ENCODE data around the gene PPP1R1B. TPM values are rescaled to one million over a fixed set of nuclear protein-coding genes. Genes with fewer than 3 reads are reported as not detected.

Gene PPP1R1B
- total RNA-seq, 1 experiment from 2014 or later = not detected

DNA sequence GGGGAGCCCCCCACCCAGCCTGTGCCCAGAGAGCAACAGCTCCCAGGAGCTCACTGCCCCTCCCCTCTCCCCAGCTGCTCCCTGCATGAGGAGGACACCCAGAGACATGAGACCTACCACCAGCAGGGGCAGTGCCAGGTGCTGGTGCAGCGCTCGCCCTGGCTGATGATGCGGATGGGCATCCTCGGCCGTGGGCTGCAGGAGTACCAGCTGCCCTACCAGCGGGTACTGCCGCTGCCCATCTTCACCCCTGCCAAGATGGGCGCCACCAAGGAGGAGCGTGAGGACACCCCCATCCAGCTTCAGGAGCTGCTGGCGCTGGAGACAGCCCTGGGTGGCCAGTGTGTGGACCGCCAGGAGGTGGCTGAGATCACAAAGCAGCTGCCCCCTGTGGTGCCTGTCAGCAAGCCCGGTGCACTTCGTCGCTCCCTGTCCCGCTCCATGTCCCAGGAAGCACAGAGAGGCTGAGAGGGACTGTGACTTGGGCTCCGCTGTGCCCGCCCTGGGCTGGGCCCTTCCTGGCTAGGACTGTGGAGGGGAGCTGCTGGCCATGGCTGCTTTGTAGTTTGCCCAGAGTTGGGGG is 39.0 kb downstream of the PPP1R1B start:
- BruUV-seq (replicated peaks) = no TSS peak
- Histone ChIP-seq H3K4me1 (peaks cover 7% of the 10 kb centered on the region; the same call in 1 of the 2 replicates), H3K9me3 (no peaks in the 10 kb centered on the region), H3K27me3 (replicated peaks; ENCODE audit: control insufficient read depth, insufficient read depth, low read length) (no peaks in the 10 kb centered on the region), H3K36me3 (ENCODE audit: control insufficient read depth, insufficient read depth, low read length) (no peaks in the 10 kb centered on the region; the same call in 1 of the 2 replicates), H3K4me3 (ENCODE audit: low read depth, low read length) (no peak overlapping the region)
- no peak for DNase-seq
- TF ChIP-seq, protein P1, sequence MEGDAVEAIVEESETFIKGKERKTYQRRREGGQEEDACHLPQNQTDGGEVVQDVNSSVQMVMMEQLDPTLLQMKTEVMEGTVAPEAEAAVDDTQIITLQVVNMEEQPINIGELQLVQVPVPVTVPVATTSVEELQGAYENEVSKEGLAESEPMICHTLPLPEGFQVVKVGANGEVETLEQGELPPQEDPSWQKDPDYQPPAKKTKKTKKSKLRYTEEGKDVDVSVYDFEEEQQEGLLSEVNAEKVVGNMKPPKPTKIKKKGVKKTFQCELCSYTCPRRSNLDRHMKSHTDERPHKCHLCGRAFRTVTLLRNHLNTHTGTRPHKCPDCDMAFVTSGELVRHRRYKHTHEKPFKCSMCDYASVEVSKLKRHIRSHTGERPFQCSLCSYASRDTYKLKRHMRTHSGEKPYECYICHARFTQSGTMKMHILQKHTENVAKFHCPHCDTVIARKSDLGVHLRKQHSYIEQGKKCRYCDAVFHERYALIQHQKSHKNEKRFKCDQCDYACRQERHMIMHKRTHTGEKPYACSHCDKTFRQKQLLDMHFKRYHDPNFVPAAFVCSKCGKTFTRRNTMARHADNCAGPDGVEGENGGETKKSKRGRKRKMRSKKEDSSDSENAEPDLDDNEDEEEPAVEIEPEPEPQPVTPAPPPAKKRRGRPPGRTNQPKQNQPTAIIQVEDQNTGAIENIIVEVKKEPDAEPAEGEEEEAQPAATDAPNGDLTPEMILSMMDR (IDR thresholded peaks at IDR 0.05; ENCODE audit: insufficient read depth in 1 of 2, low read depth in 1 of 2, low read length in 1 of 2, severe bottlenecking in 1 of 2, unreplicated experiment in 1 of 2) = peak in 1 of 2 experiments; percentile 6
- ChIA-PET POLR2A (no interaction called here), CTCF (interaction anchor here (0.9 to 2.5 kb wide), 3 partner anchors 12 to 115 kb away, joined by 4 to 12 read pairs (median 7); no protein-coding TSS in a partner anchor)
- Mint-ChIP-seq H3K36me3 (ENCODE audit: insufficient read depth, unreplicated experiment) (peaks cover 10% of the 10 kb centered on the region), H3K27me3 (ENCODE audit: insufficient read depth, unreplicated experiment) (peaks cover 4% of the 10 kb centered on the region), H3K27ac (ENCODE audit: unreplicated experiment) (no peak overlapping the region), H3K4me3 (ENCODE audit: unreplicated experiment) (peak overlapping the region; percentile 28), H3K9me3 (ENCODE audit: unreplicated experiment) (no peaks in the 10 kb centered on the region), H3K4me1 (ENCODE audit: low read depth, unreplicated experiment) (peaks cover 6% of the 10 kb centered on the region)
- intact Hi-C loops (cut with micrococcal nuclease; ENCODE audit: unreplicated experiment) = no loop called here

DNA sequence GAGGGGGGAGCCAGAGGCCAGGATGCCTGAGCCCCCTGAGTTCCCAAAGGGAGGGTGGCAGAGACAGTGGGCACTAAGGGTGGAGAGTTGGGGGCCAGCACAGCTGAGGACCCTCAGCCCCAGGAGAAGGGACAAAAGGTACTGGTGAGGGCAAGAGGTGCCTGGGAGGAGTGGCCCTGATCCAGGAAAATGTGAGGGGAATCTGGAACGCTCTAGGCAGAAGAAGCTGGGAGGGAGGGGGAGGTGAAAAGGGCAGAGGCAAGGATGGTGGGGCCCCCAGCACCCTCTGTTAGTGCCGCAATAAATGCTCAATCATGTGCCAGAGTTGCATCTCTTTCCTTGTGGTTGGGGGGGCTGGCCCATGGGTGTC is 39.5 kb downstream of the PPP1R1B start:
- Histone ChIP-seq H3K4me3 (ENCODE audit: low read depth, low read length) (no peak overlapping the region), H3K4me1 (peaks cover 7% of the 10 kb centered on the region; the same call in 1 of the 2 replicates), H3K27me3 (replicated peaks; ENCODE audit: control insufficient read depth, insufficient read depth, low read length) (no peaks in the 10 kb centered on the region), H3K9me3 (no peaks in the 10 kb centered on the region), H3K36me3 (ENCODE audit: control insufficient read depth, insufficient read depth, low read length) (no peaks in the 10 kb centered on the region; the same call in 1 of the 2 replicates)
- TF ChIP-seq, protein P1 (IDR thresholded peaks at IDR 0.05; ENCODE audit: insufficient read depth in 1 of 2, low read depth in 1 of 2, low read length in 1 of 2, severe bottlenecking in 1 of 2, unreplicated experiment in 1 of 2) = no peak
- H3K9me3 Mint-ChIP-seq (ENCODE audit: unreplicated experiment) = no peaks in the 10 kb centered on the region
- ChIA-PET POLR2A (no interaction called here), CTCF (interaction anchor here (0.8 to 2.5 kb wide), 5 partner anchors 9 to 116 kb away, joined by 4 to 12 read pairs (median 6); no protein-coding TSS in a partner anchor)
- intact Hi-C loops (cut with micrococcal nuclease; ENCODE audit: unreplicated experiment) = no loop called here
- H3K27me3 Mint-ChIP-seq (ENCODE audit: insufficient read depth, unreplicated experiment) = peaks cover 4% of the 10 kb centered on the region
- no peak for DNase-seq
- peaks cover 6% of the 10 kb centered on the region for H3K4me1 Mint-ChIP-seq (ENCODE audit: low read depth, unreplicated experiment)
- peaks cover 10% of the 10 kb centered on the region for H3K36me3 Mint-ChIP-seq (ENCODE audit: insufficient read depth, unreplicated experiment)
- H3K27ac Mint-ChIP-seq (ENCODE audit: unreplicated experiment) = no peak overlapping the region
- no TSS peak for BruUV-seq (replicated peaks)
- H3K4me3 Mint-ChIP-seq (ENCODE audit: unreplicated experiment) = peak overlapping the region; percentile 28

DNA sequence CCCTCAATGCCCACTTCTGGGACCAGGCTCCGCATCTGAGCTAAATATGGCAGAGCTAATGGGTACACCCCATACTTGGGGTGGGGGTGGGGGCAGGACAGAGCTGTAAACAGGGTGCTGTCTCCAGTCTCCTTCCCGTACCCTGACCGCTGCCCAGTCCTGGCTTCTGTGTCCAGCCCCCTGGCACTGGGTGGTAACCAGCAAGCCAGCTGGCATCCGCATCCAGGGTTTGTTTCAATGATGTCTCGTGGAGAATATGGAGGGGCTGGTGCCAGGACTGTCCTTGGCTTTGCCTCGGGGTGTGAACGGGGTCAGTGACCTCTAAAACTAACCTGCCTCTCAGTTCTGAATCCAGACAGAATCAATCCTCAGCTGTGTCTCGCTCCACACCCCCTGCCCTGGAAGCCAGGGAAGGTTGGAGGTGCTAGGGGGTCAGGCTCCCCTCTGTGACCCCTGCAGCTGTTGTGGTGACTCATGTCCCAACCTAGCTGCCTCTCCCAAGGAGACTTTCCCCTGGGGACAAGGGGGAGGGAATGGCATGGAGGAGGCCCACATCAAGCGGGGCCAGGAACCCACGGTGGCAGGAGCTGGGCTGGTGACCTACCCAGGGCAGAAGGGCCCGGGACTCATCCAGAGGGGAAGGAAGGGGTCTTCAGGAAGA is 40.0 kb downstream of the PPP1R1B start:
- intact Hi-C loops (cut with micrococcal nuclease; ENCODE audit: unreplicated experiment) = no loop called here
- DNase-seq = no peak
- Histone ChIP-seq H3K4me3 (ENCODE audit: low read depth, low read length) (no peak overlapping the region), H3K27me3 (replicated peaks; ENCODE audit: control insufficient read depth, insufficient read depth, low read length) (no peaks in the 10 kb centered on the region), H3K36me3 (ENCODE audit: control insufficient read depth, insufficient read depth, low read length) (no peaks in the 10 kb centered on the region), H3K4me1 (peaks cover 7% of the 10 kb centered on the region; the same call in 1 of the 2 replicates), H3K9me3 (no peaks in the 10 kb centered on the region)
- BruUV-seq (replicated peaks) = no TSS peak
- ChIA-PET POLR2A (no interaction called here), CTCF (interaction anchor here (0.8 to 2.5 kb wide), 5 partner anchors 9 to 116 kb away, joined by 4 to 12 read pairs (median 6); no protein-coding TSS in a partner anchor)
- peak overlapping the region; percentile 20 for H3K4me3 Mint-ChIP-seq (ENCODE audit: unreplicated experiment)
- TF ChIP-seq, protein P1 (IDR thresholded peaks at IDR 0.05; ENCODE audit: insufficient read depth in 1 of 2, low read depth in 1 of 2, low read length in 1 of 2, severe bottlenecking in 1 of 2, unreplicated experiment in 1 of 2) = no peak
- peaks cover 4% of the 10 kb centered on the region for H3K27me3 Mint-ChIP-seq (ENCODE audit: insufficient read depth, unreplicated experiment)
- peaks cover 6% of the 10 kb centered on the region for H3K4me1 Mint-ChIP-seq (ENCODE audit: low read depth, unreplicated experiment)
- peaks cover 10% of the 10 kb centered on the region for H3K36me3 Mint-ChIP-seq (ENCODE audit: insufficient read depth, unreplicated experiment)
- H3K9me3 Mint-ChIP-seq (ENCODE audit: unreplicated experiment) = no peaks in the 10 kb centered on the region
- no peak overlapping the region for H3K27ac Mint-ChIP-seq (ENCODE audit: unreplicated experiment)
